A204.1 (cell line): ENCODE measurements around the gene ACTN3.
"Not testable (repeated sequence)": the region's sequence is repeated elsewhere in the genome, so short reads cannot be mapped to it uniquely, and the experiment has no call there.

Experiments
- FAIRE-seq: peaks from 2 replicates; lab custom pipeline; 2012; peaks lifted over from hg19 to GRCh38; lab: Jason Lieb, UNC

Gene ACTN3

DNA sequence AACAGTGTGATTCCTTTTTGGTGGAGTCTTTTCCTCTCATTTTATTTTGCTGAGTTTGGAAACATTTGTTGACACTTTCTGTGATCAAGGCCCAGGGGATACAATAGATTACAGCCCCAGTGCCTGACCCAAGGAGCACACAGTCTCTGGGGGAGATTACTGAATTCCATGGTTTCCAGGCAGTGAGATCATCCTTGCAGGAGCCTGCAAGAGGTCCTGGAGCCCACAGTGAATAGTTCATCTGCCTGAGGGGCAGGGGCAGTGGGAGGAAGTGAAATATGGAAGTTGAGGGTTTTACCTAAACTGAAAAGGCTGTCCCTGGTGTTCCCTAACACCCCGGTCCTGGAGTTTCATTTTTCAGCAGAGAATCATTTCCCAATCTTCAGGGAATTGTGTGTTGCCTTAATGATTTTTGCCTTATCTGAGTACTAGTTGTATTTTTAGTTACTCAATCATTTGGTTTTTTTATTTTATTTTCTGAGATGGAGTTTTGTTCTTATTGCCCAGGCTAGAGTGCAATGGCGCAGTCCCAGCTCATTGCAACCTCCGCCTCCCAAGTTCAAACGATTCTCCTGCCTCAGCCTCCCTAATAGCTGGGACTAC is 54.0 kb downstream of the ACTN3 start:
- FAIRE-seq = no peak

DNA sequence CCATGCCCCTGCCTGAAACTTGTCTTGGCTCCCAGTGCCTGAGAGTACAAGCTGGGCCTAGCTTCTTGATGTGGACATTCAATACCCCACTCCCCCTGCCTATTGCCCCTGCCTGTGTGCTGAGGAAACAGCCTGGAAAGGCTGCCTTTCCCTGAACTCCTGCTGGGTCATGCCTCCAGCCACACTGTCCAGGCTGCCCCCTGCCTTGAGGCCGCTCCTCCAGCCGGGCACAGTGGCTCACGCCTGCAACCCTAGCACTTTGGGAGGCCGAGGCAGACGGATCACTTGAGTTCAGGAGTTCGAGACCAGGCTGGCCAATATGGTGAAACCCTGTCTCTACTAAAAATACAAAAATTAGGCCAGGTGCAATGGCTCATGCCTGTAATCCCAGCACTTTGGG is 56.4 kb downstream of the ACTN3 start:
- FAIRE-seq = no peak

DNA sequence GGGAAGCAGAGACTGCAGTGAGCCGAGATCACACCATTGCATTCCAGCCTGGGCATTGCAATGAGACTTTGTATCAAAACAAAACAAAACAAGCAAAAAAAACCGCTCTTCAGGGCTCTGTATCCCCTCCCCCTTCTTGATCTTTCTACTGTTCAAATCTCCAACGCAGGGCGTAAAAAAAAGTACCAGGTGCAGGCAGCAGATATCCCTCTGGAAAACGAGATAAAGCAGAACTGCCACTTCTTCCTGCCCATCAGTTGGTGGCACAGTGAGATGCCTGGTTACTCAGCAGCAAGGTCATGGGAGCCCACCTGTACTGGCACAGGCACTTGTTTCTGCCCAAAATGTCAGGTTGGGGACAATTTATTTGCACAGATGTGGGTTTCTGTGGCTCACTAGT is 57.5 kb downstream of the ACTN3 start:
- FAIRE-seq = no peak

DNA sequence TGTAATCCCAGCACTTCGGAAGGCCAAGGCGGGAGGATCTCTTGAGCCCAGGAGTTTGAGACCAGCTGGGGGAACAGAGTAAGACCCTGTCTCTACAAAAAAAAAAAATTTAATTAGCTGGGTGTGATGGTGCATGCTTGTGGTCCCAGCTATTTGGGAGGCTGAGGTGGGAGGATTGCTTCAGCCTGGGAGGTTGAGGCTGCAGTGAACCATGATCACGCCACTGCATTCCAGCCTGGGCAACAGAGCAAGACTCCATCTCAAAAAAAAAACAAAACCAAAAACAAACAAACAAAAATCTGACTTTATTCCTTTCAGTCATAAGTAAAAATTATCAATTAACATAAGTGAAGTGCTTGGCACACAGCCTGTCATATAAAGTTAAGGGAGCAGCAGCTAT is 59.9 kb downstream of the ACTN3 start:
- not testable (repeated sequence) for FAIRE-seq

DNA sequence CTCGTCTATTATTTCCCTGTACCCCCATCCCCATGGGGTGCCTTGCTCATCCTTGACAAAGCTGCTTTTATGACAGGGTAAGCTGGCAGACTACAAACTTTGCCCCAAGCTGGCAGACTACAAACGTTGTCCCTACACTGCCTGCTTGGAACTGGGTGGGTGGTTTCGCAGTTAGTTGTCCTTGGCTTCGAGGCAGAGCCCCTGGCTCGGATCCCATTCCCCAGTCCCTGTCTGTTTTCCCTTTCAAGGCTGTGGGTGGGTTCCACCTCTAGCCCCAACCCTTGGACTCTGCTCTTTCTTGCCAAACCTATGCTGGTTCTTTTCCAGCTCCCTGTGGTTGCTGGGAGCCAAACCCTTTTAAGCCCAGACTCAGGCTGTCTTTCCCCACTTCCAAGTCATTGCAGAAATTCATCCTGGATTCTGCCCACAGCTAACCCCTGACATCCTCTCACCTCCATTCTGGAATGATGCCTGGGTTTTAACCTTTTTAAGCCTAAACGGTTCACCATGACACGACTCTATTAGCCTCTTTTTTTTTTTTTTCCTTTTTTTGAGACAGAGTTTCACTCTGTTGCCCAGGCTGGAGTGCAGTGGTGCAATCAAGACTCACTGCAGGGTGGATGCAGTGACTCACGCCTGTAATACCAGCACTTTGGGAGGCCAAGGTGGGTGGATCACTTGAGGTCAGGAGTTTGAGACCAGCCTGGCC is 60.6 kb downstream of the ACTN3 start:
- FAIRE-seq = no peak

DNA sequence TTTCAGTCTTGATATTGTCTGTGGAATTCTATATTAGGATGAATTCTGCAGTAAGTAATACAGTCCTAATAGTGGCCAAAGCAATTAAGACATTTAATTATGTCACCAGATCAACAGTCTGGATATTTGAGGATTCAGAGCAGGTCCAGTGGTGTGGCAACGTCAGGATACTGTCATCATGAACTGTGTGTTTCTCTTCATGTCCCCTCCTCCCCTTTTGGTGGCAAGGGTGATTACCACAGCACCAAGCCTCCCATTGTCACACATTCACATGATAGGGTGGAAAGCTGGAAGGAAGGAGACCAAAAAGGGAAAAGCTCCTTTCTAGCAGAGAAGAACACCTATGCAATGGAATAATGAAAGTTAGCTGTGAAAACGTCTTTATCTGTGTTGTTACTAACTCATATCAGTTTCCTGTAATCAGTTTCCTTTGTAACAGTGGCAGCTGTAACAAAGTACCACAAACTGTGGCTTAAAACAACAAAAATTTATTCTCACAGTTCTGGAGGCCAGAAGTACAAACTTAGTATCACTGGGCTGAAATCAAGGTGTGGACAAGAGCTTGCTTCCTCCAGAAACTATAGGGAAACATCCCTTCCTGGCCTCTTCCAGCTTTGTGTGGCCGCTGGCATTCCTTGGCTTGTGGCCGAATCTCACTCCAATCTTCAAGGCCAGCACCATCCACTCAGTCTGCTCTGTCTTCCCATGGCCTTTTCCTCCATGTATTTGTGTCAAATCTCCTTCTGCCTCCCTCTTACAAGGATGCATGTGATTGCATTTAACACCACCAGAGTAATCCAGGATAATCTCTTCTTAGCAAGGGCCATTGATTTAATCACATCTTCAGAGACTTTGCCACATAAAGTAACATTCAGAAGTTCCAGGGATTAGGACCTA is 63.3 kb downstream of the ACTN3 start:
- FAIRE-seq = no peak

DNA sequence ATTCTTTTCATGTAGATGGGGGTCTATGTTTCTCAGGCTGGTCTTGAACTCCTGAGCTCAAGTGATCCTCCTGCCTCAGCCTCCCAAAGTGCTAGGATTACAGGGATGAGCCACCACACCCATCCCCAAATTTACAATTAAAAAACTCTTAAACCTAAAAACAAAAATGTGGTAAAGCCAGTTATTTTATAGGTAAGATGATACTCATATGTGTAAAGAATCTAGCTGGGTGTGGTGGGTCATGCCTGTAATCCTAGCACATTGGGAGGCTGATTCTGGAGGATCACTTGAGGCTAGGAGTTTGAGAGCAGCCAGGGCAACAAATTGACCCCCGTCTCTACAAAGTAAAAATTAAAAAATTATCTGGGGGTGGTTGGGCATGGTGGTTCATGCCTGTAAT is 65.8 kb downstream of the ACTN3 start:
- no peak for FAIRE-seq
